NCI-H1417 (cell line): ENCODE data around the gene LMNTD1.
"Not testable (repeated sequence)": the region's sequence is repeated elsewhere in the genome, so short reads cannot be mapped to it uniquely, and the experiment has no call there.

ENCODE experiments used
- DNase-seq, 3 experiments: peaks; one replicate each; lab custom pipeline; 2025; lab: John Stamatoyannopoulos, UW

The LMNTD1 gene, protein sequence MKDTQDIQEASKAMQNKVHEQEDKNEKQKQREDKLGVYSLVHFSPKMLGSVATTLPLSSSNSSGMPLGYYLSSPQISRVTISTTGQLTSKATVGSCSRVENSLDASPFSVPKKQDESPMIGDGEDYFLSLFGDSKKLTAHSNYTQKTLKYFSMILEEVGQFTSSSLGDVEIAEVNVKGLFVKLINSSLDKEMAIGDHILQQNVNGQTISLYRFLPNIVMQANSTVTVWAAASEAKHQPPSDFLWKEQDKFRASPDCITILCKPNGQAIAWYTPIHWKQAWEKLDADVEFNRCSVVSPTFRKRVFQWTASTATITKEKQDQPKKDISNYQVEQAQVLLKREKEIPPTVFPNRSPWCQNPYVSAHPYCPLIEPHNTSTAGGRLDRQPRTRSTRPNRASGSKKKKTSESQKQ

GRCh38 chr12:25553098-25553497 lies at the start of gene LMNTD1:
TSS of gene LMNTD1 (minus strand) at chr12:25553283. CDS start at chr12:25552959, 324 bp downstream.
- no peak for DNase-seq

DNA sequence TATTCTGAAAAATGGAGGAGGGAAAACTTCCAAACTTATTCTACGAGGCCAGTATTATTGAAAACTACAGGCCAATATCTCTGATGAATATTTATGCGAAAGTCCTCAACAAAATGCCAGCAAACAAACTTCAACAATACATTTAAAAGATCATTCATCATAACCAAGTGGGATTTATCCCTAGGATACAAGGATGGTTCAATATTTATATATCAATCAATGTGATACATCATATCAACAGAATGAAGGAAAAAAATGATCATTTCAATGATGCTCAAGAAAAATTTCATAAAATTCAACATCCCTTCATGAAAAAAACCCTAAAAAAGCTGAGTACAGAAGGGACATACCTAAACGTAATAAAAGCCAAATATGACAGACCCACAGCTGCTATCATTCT lies 45.9 kb upstream of the LMNTD1 start:
- no peak for DNase-seq

DNA sequence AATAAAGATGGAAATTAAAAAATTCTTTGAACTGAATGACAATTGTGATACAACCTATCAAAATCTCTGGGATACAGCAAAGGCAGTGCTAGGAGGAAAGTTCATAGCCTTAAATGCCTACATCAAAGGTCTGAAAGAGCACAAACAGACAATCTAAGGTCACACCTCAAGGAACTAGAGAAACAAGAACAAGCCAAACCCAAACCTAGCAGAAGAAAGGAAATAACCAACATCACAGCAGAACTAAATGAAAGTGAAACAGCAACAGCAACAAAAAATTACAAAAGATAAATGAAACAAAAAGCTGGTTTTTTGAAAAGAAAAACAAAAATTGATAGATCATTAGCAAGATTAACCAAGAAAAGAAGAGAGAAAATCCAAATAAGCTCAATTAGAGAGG lies 42.4 kb upstream of the LMNTD1 start:
- not testable (repeated sequence) for DNase-seq

- DNase-seq, result no peak
Measured at GRCh38 chr12:25594376-25594775, 41.3 kb upstream of the LMNTD1 start.

DNA sequence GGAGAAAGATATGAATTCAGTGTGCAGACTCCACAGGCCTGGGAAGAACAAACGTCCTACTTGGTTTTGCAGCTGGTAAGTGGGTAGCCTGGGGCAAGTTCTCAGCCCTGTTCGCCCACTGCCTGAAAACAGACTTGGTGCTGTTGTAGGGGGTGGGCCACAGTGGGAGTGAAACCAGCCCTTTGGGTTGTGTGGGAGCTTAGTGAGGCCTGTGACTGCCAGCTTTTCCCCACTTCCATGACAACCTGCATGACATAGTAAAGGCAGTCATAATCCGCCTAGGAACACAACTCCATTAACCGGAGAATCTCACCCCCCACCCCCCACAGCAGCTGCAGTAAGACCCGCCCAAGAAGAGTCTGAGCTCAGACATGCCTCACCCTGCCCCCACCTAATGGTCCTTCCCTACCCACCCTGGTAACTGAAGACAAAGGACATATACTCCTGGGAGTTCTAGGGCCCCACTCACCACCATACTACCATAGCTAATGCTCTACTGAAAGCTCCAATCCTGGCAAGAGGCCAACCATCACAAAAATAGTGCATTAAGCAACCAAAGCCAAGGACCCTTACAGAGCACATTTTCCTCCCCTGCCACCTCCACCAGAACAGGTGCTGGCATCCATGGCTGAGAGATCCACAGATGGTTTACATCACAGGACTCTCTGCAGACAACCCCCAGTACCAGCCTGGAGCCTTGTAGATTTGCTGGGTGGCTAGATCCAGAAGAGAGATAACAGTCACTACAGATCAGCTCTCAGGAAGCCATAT lies 39.8 kb upstream of the LMNTD1 start:
- DNase-seq, result peak in 2 of 3 experiments; percentile 46 to 78

GRCh38 chr12:25591144-25591543 lies 38.1 kb upstream of the LMNTD1 start:
- DNase-seq, result peak in 1 of 3 experiments; percentile 3

GRCh38 chr12:25590011-25590721 lies 37.1 kb upstream of the LMNTD1 start:
- no peak for DNase-seq

DNA sequence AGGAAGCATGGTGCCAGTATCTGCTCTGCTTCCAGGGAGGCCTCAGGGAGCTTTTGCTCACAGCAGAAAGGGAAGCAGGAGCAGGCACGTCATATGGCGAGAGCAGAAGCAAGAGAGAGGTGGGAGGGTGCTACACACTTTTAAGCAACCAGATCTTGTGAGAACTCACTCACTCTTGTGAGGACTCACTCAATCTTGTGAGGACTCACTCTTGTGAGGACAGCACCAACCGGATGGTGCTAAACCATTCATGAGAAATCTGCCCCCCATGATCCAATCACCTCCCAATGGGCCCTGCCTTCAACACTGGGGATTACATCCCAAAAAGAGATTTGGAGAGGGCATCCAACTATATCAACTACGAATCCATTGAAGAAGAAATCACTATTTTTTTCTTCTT lies 34.3 kb upstream of the LMNTD1 start:
- DNase-seq, result no peak

- no peak for DNase-seq
Measured at GRCh38 chr12:25585662-25586061, 32.6 kb upstream of the LMNTD1 start.

GRCh38 chr12:25585021-25585523 lies 32.0 kb upstream of the LMNTD1 start:
- DNase-seq, result no peak

GRCh38 chr12:25584596-25584995 lies 31.5 kb upstream of the LMNTD1 start:
- no peak for DNase-seq

DNA sequence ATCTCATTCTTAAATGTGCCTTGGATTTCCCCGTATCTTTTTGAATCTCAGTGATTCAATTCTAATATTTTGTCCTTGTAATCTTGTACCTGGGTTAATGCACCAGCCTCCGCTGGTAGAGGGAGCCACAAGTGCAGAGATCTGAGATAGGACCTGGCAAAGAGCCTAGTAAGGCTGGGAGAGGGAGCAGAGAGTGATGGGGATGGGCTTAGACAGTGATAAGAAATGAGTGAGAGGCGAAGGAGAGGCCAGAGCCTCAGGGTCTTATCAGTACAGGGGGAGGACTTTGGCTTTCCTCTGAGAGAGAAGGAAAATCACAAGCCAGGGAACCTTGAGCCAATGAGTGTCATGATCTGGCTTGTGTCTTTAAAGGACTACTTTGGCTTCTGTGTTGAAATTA lies 30.5 kb upstream of the LMNTD1 start:
- DNase-seq, result peak in 2 of 3 experiments; percentile 3 to 31

- DNase-seq, result no peak
Measured at GRCh38 chr12:25581067-25581466, 28.0 kb upstream of the LMNTD1 start.

DNA sequence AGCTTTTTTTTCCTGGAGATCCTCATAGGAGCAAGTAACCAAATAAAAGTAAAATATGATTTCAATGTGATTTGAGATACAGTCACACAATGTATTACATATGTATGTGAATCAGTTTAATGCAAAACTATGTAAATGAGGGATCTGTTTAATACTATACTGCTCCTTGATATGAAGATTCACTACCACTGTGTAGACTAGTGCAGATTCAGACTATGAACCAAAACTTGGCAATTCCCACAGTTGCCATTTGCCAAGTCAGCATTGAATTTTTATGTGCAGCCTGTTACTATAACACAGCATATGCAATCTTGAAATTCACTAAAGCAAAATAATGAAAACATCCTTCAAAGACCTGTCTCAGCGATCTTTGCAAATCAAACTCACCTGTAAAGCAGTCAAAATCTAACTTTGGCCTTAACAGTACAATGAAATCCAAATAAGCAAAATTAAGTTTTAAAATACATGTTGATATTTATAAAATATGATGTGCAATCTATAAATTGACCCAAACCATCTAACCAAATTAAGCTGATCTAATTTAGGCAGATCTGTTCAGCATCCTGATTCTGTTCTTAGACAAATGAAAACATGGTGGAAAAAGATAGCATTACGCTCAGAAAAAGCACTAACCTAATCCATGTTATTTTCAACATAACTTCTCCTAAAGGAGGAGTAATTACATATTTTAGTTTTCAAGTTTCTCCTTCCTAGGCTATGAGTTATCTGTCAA lies 25.5 kb upstream of the LMNTD1 start:
- DNase-seq, result no peak

- DNase-seq, result peak in 1 of 3 experiments; percentile 35
Measured at GRCh38 chr12:25574761-25575160, 21.7 kb upstream of the LMNTD1 start.

GRCh38 chr12:25573346-25573745 lies 20.3 kb upstream of the LMNTD1 start:
- no peak for DNase-seq

GRCh38 chr12:25570418-25570817 lies 17.3 kb upstream of the LMNTD1 start:
- no peak for DNase-seq

GRCh38 chr12:25566202-25566949 lies 13.3 kb upstream of the LMNTD1 start:
- no peak for DNase-seq

GRCh38 chr12:25558586-25558985 lies 5.5 kb upstream of the LMNTD1 start:
- peak in 1 of 3 experiments; percentile 9 for DNase-seq

DNA sequence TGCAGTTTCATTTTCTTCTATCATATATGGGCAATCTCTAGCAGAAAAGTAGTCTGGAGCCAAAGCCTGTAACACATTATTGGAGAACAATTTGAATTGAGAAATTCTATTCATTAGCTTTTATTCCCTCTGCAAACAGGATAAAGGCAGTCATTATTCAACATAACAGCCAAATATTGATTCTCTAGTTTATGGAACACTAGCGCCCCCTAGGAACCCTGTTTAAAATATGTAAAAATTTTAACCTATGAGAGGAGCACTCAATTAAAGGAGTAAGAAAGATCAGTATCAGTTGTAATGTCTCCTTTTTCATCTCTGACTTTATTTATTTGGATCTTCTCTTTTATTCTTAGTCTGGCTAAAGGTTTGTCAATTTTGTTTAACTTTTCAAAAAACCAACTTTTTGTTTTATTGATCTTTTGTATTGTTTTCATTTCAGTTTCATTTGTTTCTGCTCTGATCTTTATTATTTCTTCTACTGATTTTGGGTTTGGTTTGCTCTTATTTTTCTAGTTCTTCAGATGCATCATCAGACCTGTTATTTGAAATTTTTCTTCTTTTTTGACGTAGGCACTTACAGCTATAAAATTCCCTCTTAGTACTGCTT lies 4.8 kb upstream of the LMNTD1 start:
- peak; percentile 45 to 80 (median 54) for DNase-seq
